IPS-15b (cell line): ENCODE results near the gene CPLANE2.
"Not testable (repeated sequence)": the region's sequence is repeated elsewhere in the genome, so short reads cannot be mapped to it uniquely, and the experiment has no call there.

Source experiments
- H3K27me3 ChIP-seq: one replicate; pipeline ENCODE4 v1.6.1; 2013; ENCODE audit warnings: low read length; ENCODE audit not compliant: control insufficient read depth, insufficient read depth
- H3K36me3 ChIP-seq: one replicate; pipeline ENCODE4 v1.6.1; 2013; ENCODE audit warnings: low read length; ENCODE audit not compliant: control insufficient read depth, insufficient read depth
- H3K4me1 ChIP-seq: one replicate; pipeline ENCODE4 v1.6.1; 2013; ENCODE audit warnings: mild to moderate bottlenecking, low read length; ENCODE audit not compliant: control insufficient read depth, insufficient read depth
- H3K4me3 ChIP-seq: one replicate; pipeline ENCODE4 v1.5.1; 2013; ENCODE audit warnings: low read depth, low read length
- H3K9ac ChIP-seq: one replicate; pipeline ENCODE4 v1.6.1; 2013; ENCODE audit warnings: low read depth, mild to moderate bottlenecking, low read length
- H3K9me3 ChIP-seq: one replicate; pipeline ENCODE4 v1.6.1; 2013; ENCODE audit warnings: mild to moderate bottlenecking, low read length; ENCODE audit not compliant: control insufficient read depth, insufficient read depth

The CPLANE2 gene

GRCh38 chr1:16247441-16247840 is 10.5 kb upstream of the CPLANE2 start:
- H3K9ac ChIP-seq: no peak overlapping the region
- no peaks in the 10 kb centered on the region for H3K4me1 ChIP-seq
- H3K36me3 ChIP-seq: peaks cover 12% of the 10 kb centered on the region
- no peaks in the 10 kb centered on the region for H3K27me3 ChIP-seq
- H3K9me3 ChIP-seq: no peaks in the 10 kb centered on the region
- no peak overlapping the region for H3K4me3 ChIP-seq

DNA sequence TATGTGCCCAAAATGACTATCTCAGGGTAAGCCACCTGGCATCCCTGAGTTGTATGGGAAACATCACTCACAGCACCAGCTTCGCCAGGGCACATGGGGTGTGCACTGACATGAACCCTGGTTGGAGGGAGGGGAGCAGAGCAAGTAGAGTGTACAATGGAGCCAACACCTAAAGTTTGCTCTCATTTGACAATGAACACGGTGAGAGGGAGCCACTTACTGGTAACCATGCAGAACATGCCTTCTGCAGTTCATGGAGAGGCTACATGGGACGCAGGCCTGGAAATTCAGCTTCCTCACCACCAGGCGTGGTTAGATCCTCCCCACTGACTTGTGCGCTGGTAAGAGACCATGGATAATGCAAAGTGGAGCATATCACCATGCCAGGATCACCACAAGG is 10.0 kb upstream of the CPLANE2 start:
- H3K9me3 ChIP-seq: no peaks in the 10 kb centered on the region
- no peak overlapping the region for H3K9ac ChIP-seq
- H3K36me3 ChIP-seq: peaks cover 9% of the 10 kb centered on the region
- H3K4me3 ChIP-seq: no peak overlapping the region
- no peaks in the 10 kb centered on the region for H3K27me3 ChIP-seq
- no peaks in the 10 kb centered on the region for H3K4me1 ChIP-seq

GRCh38 chr1:16246239-16246638 is 9.3 kb upstream of the CPLANE2 start:
- H3K4me1 ChIP-seq, H3K4me3 ChIP-seq, H3K9me3 ChIP-seq, H3K27me3 ChIP-seq, H3K9ac ChIP-seq, H3K36me3 ChIP-seq: not testable (repeated sequence)

DNA sequence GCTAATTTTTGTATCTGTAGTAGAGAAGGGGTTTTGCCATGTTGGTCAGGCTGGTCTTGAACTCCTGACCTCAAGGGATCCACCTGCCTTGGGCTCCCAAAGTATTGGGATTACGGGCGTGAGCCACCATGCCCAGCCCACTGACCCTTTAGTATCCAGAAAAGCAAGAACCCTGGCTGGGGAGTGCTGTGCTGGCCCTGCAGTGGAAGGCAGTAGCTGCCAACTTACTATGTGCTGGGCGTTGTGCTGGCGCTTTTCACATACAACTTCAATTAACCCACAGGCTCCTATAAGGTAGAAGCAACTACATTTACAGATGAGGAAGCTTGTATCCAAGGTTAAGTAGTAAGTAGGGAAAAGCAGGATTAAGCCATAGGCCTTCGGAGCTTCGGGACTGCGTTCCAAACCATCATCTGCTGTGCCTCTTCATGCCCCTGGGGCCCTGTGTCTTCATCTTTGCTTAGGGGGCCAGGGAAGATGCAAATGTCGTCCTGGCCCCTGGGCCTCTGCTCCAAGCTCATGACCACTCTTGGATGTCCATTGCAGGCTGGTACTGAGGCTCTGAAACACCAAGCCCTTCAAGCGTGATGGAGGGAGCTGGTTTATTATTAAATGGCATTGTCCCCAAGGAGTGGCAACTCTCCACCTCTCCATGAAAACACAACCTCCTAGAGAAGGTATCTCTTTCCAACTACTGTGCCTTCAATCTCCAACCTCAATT is 8.7 kb upstream of the CPLANE2 start:
- Histone ChIP-seq H3K4me3 (no peak overlapping the region), H3K36me3 (peaks cover under 1% of the 10 kb centered on the region), H3K4me1 (no peaks in the 10 kb centered on the region), H3K27me3 (no peaks in the 10 kb centered on the region), H3K9ac (no peak overlapping the region), H3K9me3 (no peaks in the 10 kb centered on the region)

DNA sequence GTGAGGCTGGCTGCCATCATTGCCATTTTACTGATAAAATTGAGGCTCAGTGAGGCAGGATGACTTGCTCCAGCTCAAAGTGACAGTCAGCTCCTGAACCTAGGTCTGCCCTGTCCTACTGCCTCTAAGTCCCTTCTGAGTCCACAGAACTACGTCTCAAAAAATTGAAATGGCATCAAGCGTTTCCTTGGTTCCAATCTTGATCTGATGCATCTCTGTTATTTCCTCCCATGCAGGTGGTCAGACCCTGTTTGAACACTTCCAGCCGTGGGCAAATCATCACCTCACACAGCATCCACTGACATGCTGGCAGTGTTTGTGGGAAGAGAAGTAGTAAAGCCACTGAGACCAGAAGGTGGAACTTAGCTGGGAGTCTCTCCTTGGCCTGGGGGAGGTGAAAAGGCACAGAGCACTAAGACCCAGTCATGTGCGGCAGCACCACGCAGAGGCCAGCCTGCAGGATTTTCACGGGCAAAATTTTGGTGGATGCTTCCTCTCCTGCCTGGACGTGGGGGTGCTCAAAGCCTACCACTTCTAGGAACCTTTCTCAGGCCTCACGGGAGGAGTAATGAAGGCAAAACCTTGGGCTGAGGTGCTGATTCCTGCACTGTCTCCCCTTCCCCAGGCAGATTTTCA is 7.8 kb upstream of the CPLANE2 start:
- Histone ChIP-seq H3K4me1 (no peaks in the 10 kb centered on the region), H3K9me3 (no peaks in the 10 kb centered on the region), H3K4me3 (no peak overlapping the region), H3K36me3 (no peaks in the 10 kb centered on the region), H3K9ac (no peak overlapping the region), H3K27me3 (no peaks in the 10 kb centered on the region)

DNA sequence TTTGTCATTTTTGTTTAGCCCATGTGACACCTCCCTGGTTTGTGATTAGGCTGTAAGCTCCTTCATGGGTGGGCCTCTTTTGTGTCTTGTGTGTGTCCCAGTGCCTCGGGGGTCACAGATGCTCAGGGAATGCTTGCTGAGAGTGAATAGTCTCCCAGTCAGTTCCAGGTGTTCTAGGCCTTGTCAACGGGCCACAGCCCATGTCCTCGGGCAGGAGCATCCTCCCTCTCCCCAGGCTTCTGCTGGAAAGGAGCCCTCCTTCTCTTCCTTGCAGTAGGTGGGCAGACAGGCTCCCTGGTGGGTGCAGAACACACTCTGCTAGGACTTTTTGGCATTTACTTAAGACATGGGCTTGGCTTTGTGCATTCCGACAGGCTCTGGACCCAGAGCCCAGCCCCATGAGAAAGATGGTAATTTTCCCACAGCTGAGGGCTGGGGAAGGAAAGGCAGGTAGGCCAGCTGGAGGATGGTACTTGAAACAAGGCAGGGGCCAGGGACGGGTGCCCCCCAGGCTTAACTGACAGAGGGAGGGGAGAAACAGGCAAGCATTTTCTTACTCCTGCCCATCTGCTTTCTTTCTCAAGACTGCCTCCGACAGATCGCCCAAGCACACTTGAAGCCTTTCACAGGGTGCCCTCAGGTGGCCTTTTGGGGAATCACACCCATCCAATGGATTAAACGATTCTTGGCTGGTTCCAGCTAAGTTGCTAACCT is 7.1 kb upstream of the CPLANE2 start:
- no peaks in the 10 kb centered on the region for H3K27me3 ChIP-seq
- no peaks in the 10 kb centered on the region for H3K9me3 ChIP-seq
- no peak overlapping the region for H3K9ac ChIP-seq
- no peaks in the 10 kb centered on the region for H3K36me3 ChIP-seq
- H3K4me3 ChIP-seq: no peak overlapping the region
- no peaks in the 10 kb centered on the region for H3K4me1 ChIP-seq

DNA sequence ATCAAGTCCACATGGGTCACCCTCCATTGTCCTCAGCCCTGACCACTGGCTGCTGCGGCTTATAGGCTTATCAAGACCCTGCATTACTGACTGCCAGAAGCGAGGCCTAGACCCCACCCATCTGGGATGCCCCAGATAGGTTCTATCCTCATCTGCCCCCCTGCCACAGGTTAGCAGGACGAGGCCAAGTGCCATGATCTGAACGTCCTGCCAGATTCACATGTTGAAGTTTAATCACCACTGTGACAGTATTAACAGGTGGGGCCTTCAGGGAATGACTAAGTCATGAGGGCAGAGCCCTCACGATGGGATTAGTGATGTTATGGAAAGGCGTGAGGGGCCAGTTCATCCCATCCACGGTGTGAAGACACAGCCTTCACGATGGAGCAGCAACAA is 6.2 kb upstream of the CPLANE2 start:
- Histone ChIP-seq H3K4me3 (no peak overlapping the region), H3K9ac (no peak overlapping the region), H3K9me3 (no peaks in the 10 kb centered on the region), H3K36me3 (no peaks in the 10 kb centered on the region), H3K27me3 (no peaks in the 10 kb centered on the region), H3K4me1 (no peaks in the 10 kb centered on the region)

GRCh38 chr1:16242556-16243214 is 5.7 kb upstream of the CPLANE2 start:
- Histone ChIP-seq H3K4me1 (peaks cover under 1% of the 10 kb centered on the region), H3K9ac (no peak overlapping the region), H3K4me3 (no peak overlapping the region), H3K27me3 (no peaks in the 10 kb centered on the region), H3K36me3 (no peaks in the 10 kb centered on the region), H3K9me3 (no peaks in the 10 kb centered on the region)

DNA sequence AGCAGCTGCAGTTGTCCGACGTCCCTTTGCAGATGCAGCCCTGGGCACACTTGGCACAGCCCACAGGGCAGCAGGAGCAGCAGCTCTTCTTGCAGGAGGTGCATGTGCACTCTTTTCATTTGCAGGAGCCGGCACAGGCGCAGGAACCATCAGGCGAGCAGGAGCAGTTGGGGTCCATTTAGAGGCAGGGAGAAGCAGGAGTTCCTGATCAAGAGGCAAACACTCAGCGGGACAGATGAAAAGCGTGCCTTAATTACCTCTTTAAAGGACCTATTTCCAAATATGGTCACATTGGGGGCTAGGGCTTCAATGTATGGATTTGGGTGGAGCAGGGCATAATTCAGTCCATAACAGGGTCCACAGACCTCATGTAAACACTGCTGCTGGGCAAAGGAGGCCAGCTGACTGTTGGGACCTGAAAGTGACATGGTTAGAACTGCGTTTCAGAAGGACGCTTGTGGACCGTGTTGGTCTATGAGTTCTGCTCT is 4.3 kb upstream of the CPLANE2 start:
- Histone ChIP-seq H3K36me3 (no peaks in the 10 kb centered on the region), H3K4me1 (peaks cover 6% of the 10 kb centered on the region), H3K4me3 (no peak overlapping the region), H3K27me3 (no peaks in the 10 kb centered on the region), H3K9ac (no peak overlapping the region), H3K9me3 (no peaks in the 10 kb centered on the region)

DNA sequence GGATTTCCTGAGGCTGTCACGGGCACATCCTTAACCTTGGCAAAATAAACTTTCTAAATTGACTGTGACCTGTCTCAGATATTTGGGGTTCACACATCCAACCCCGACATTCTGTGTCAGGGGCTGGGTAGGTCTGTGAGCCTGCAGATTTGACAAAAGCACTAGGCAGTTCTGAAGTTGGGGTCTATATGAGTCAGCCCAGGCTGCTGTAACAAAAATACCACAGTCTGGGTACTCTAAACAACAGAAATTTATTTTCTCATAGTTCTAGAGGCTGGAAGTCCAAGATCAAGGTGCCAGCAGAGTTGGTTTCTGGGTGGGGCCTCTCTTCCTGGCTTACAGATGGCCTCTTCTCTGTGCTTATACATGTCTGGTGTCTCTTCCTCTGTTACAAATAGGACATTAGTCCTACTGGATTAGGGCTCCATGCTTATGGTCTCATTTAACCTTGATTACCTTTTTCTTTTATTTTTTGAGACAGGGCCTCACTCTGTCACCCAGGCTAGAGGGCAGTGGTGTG is 3.0 kb upstream of the CPLANE2 start:
- Histone ChIP-seq H3K9ac (no peak overlapping the region), H3K4me3 (no peak overlapping the region), H3K9me3 (no peaks in the 10 kb centered on the region), H3K4me1 (peaks cover 6% of the 10 kb centered on the region), H3K36me3 (no peaks in the 10 kb centered on the region), H3K27me3 (peaks cover 4% of the 10 kb centered on the region)

DNA sequence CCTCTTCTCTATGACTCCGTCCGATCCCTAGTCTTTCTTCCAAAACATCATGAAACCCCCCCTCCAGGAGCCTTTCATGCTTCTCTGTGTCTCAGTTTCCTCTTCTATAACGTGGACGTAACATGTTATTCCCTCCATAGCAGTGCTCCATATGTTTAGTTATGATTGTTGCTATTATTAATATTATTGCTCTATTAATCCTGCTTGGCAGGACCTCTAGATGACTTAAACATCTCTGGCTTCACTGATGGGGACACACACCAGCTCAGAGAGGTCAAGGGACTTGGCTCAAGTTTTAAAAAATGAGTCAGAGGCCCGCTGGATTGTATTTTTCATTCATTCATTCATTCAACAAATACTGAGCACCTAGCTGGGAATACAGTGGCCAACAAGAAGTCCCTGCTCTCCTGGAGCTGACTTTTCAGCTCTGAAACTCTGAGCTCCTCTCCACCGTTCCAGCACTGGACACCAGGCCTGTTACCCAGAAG is 404 bp upstream of the CPLANE2 start:
- H3K36me3 ChIP-seq: no peaks in the 10 kb centered on the region
- H3K4me1 ChIP-seq: peaks cover 6% of the 10 kb centered on the region
- H3K4me3 ChIP-seq: peak overlapping the region; percentile 46
- H3K9ac ChIP-seq: no peak overlapping the region
- H3K9me3 ChIP-seq: no peaks in the 10 kb centered on the region
- peaks cover 4% of the 10 kb centered on the region for H3K27me3 ChIP-seq
